Measurements from ENCODE around the gene SLC2A13.
"Not testable (repeated sequence)": the region's sequence is repeated elsewhere in the genome, so short reads cannot be mapped to it uniquely, and the experiment has no call there.

Gene SLC2A13

DNA sequence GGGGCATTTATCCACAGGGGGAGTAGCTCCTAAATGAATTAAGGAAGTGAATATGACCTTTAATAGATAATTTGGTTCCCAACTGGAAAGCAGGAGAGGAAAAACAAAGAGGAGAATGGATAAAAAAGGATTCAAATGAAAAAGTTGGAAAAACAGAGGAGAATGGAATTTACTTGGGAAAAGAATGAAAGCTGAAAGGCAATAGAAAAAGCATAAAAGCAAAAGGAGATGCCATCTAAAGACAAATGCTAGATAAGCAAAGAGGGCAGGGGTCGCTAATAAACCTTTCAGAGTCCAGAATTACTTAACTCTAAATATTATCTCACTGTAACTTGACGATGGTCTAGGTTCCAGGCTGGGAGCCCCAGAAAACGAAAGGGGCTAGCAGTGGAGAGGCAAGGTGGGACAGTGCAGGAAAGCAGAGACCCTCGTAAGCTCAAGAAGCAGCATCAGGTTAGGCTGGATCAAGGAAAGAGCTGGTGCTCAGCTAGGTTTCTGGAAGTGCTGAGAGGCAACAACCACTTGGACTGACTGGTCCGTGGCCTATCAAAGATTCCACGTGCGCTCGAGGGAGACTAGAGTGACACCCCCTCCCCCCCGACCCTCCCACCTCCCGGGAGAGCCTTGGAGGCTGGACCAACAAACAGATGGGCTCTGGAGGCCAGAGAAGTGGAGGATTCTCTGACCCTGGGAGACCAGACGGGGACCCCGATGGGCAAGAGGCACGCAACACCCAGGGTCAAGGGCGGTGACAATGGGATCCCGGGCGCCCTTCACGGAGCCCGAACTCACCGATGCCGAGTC, 1.2 kb downstream of the SLC2A13 start:
- no peak for DNase-seq (ENCODE audit: low spot score)

GRCh38 chr12:40103043-40103442, 2.8 kb downstream of the SLC2A13 start:
- DNase-seq (ENCODE audit: low spot score) = no peak

DNA sequence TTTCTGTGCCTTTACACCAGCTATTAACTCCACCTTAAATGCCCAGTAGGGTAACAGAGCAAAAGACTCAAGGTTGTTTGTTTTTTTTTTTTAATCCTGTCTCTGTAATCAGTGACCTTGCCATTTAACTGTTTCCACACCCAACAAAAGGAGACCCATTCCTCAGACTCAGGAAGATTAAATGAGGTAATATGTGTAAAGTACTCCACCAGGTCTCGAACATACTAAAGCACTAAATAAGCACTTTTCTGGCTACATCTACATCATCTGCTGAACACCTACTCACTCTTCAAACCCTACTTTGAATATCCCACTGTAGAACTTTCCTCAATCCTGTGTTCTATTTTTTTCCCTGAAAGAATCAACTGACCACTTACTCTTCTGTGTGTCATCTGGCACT, 4.1 kb downstream of the SLC2A13 start:
- no peak for DNase-seq (ENCODE audit: low spot score)

DNA sequence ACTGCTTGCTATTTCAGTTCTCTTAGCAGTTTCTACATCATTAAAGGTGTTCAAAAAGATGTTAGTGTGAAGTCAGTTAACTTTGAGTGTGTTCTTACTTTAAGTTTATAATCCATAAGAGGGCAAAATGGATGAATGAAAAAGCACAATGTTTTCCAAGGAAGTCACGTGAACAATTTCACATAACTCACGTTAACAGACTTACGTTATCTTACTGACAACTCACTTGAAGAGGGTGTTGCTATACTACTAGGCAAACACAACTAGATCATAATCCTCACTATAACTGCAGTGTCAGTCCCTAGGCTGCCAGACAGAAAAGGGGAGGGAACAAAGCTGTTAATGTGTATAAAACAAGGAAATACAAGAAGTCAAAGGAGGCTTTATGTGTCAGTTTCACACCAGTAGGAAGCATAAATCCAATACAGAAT, 6.4 kb downstream of the SLC2A13 start:
- DNase-seq (ENCODE audit: low spot score) = no peak

DNA sequence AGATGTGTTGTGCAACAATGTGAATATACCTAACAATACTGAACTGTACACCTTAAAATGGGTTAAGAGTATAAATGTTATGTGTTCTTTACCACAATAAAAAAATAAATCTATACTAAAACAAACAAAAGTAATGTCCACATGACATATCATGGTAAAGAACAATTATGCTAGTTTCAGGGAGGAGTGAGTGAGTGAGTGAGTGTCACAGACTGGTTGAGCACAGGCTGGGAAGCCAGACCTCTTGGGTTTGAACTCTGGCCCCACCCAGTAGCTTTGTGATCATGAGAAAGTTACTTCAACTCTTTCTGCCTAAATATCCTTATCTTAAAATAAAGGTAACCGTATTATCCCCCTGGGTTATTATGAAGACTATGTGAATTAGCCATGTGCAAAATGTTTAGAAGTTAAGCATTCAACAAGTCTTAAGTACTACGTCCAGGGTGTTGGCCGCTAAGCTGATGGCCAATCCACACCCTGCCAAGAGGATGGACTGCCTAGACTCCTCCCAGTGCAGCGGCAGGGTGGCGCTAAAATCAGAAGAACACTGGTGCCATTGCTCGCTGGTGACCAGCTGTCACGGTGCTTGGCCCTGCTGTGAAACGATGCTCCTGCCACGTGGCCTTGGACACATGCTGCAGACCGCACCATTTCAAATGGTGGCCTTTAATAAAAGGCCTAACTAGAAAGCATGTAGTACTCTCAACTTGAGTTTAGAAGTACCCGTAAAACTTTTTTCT, 7.3 kb downstream of the SLC2A13 start:
- no peak for DNase-seq (ENCODE audit: low spot score)

DNA sequence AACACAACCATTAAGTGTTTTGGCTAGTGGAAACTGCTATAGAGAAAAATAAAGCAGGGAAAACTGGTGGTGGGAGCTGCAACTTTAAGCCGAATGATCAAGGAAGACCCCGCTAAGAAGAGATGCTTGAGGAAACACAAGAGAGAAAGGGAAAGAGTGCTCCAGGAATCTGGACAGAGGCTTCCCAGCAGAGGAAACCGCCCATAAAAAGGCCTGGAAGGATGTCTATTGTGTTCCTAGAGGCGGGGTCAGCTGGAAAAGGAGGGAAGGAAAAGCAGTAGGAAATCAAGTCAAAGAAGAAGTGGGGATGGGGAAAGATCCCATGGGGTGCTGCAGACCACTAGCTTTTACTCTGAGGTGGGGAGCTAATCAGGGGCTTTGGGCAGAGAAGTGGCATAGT, 12.4 kb downstream of the SLC2A13 start:
- no peak for DNase-seq (ENCODE audit: low spot score)

DNA sequence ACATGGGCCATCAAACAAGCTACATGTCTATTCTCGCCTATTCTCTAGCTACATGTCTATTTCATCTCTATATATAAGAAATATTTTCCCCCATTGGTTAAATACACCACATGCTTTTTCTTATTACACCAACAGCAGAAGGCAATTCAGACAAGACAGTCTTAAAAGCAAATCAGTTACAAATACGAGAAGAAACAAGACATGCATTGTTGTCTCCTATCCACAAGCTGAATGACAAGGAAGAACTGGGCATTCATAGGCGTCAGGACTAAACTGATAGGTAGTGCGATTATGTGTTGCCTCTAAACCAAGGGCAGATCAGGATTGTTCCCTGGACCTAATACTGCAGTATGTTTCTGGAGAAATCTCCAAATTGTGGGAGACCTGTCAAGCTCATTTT, 19.4 kb downstream of the SLC2A13 start:
- DNase-seq (ENCODE audit: low spot score) = no peak

DNA sequence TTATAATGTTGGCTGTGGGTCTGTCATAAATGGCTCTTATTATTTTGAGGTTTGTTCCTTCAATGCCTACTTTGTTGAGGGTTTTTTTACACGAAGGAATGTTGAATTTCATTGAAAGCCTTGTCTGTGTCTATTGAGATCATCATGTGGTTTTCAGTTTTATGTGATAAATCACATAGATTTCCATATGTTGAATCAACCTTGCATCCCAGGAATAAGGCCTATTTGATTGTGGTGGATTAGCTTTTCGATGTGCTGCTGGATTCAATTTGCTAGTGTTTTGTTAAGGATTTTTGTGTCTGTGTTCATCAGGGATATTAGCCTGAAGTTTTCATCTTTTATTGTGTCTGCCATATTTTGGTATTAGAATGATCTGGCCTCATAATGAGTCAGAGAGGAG, 27.6 kb downstream of the SLC2A13 start:
- no peak for DNase-seq (ENCODE audit: low spot score)

- no peak for DNase-seq (ENCODE audit: low spot score)
These were observed 30.4 kb downstream of the SLC2A13 start for GRCh38 chr12:40075458-40075857.

DNA sequence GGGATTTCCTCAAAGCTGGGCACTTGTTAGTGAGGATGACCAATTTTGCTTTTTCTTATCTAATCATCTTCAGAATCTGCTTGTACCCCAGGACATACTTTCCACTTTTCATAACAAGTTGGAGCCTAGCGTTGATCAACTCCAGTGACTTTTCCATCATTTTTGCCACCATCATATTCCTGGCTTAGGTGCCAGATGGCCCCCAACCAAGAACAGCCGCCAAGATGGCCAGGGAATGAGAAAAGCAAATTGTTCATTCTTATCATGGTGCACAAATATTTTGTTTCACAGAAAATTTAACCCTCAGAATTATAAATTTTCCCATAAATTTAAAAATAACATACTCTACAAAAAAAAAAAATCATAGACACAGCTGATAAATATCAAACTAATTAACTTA, 37.5 kb downstream of the SLC2A13 start:
- DNase-seq (ENCODE audit: low spot score) = no peak

DNA sequence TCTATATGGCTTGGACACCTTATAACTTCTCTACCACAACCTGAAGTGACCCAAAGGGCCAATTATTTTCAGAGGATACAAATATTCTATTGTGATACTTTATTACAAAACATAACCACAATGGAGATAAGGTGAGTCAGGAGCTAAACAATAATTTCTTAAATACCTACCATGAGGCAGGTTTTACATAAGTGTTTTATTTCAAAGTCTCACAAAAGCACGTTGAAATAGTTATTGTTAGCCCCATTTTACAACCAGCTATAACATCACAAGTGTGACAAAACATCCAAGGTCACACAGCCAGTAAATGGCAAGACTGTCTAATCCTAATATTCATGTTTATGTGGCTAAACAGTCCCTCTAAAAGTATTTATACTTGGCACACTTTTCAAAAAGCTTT, 40.2 kb downstream of the SLC2A13 start:
- DNase-seq (ENCODE audit: low spot score) = no peak

DNA sequence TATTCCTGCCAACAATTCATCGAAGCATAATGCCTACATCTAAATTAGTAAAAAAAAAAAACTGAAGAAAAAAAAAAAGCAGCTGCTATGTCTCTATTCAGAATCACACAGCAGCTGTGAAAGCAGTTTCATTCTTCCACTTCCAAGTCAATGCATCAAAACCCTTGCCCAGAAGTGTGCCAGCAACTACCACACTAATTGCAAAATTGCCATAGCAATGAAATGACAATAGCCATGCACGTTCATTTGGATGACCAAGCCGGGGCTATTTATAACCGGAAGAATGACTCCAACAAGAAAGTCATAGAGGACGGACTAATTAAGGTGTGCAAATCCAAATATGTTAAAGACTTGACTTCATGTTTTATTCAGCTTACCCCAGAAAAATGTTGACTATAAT, 42.5 kb downstream of the SLC2A13 start:
- no peak for DNase-seq (ENCODE audit: low spot score)

- DNase-seq (ENCODE audit: low spot score) = no peak
These were observed 47.1 kb downstream of the SLC2A13 start for GRCh38 chr12:40058721-40059190.

- no peak for DNase-seq (ENCODE audit: low spot score)
These were observed 49.5 kb downstream of the SLC2A13 start for GRCh38 chr12:40056373-40056772.

DNA sequence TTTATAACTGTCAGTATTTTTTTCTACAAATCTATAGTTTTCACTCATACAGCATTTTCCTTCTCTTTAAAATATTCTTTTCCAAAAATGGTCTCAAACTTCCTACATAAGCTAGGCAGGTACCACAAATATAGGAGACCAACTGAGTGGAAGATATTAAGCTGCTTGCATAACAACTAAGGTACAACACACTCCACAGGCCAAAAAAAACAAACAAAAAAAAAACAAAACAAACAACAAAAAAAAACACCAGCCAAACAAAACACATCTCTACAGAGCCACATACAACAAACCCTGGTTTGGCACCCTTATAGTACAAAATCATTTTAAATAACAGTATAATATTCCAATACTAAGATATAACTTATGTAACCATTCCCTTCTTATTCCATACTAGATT, 50.1 kb downstream of the SLC2A13 start:
- DNase-seq (ENCODE audit: low spot score) = no peak

- DNase-seq (ENCODE audit: low spot score) = no peak
These were observed 50.7 kb downstream of the SLC2A13 start for GRCh38 chr12:40055228-40055579.

DNA sequence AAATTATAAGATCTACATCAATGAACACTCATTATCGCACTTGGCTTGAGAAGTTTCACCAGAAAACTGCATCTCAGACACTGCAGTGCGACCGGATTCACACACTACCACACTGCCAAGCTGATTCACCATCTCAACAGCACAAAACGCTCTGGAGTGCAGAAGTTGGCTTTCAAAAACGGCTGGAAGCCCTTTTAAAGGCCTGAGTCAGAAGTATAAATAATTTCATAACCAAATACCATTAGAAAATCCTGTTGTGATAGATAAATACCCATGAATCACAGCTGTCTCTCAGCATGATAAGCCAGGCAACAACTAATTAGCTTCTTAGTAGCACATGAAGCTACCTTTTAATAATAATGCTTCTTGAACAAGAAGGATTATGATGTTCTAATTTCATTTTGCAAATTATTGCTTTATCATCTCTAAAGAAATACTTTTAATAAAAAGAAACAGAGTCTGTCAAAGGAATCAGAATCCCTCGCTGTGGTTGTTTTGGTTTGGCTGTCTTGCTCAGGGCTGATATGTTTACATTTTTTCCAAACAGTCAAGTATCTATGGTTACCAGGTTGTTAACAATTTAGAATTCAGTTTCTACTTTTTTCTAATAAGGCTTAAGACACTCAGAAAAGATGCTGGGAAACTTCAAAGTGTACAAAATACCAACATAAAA, 51.2 kb downstream of the SLC2A13 start:
- peak; percentile 53 for DNase-seq (ENCODE audit: low spot score)

DNA sequence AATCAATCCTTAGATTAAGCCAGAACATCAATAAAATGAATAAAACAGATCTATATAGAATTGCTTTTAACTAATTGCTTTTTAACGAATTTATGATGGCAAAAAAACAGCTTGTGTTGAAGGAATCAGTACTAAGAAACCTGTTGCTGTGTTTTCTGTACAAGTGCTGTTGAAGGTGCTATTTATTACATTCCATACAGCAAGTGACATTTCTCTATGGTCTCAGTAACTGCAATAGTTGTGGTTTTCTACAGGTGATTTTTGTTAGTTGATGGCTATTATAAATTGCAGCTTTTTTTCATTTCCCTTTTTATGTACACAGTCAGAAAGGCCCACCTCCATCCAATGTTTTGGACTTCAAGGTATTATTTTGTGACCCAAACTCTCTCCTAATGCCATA, 56.6 kb downstream of the SLC2A13 start:
- no peak for DNase-seq (ENCODE audit: low spot score)

DNA sequence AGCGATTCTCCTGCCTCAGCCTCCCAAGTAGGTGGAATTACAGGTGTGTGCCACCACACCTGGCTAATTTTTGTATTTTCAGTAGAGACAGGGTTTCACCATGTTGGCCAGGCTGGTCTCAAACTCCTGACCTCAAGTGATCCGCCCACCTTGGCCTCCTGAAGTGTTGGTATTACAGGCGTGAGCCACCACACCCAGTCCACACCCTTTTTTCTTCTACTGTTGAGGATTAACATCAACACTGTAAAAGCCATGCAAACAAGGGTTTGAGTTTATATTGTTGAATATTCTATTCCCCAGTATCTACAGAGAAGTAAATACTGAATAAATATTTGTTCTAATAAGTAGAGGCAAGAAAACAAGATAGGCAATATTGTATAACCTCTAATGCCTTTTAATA, 58.9 kb downstream of the SLC2A13 start:
- DNase-seq (ENCODE audit: low spot score) = not testable (repeated sequence)

DNA sequence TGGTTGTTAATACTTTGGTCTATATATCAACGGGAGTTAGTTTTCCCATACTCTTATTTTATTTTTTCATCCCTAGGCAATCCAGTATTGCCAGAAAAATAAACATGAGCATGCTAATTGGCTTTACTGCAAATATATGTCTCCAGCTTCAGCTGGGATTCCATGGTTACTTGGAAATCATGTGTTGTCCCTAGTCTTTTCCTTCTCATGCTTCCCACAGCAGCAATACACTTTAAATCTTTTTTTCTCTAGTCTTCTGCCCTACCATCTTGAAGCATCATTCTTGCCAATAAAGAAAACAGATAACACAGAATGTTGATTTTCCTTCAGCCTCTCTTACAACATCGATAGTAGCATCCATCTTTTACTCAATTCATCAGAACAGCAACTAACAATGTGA, 60.2 kb downstream of the SLC2A13 start:
- no peak for DNase-seq (ENCODE audit: low spot score)

GRCh38 chr12:40044396-40044795, 61.5 kb downstream of the SLC2A13 start:
- no peak for DNase-seq (ENCODE audit: low spot score)

DNA sequence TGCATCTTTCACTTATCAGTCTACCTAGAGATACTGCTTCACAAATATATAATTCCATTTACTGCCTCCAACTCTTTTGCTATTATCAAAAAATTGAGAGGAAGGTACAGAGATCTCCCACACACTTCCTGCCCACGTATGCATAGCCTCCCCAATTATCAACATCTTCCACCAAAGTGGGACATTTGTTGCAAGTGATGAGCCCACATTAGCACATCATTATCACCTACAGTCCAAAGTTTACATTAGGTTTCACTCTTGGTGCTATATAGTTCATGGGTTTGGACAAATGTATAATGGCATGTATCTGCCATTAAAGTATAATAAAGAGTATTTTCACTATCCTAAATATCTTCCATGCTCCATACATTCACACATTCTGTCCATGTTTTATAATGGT, 66.3 kb downstream of the SLC2A13 start:
- DNase-seq (ENCODE audit: low spot score) = no peak

DNA sequence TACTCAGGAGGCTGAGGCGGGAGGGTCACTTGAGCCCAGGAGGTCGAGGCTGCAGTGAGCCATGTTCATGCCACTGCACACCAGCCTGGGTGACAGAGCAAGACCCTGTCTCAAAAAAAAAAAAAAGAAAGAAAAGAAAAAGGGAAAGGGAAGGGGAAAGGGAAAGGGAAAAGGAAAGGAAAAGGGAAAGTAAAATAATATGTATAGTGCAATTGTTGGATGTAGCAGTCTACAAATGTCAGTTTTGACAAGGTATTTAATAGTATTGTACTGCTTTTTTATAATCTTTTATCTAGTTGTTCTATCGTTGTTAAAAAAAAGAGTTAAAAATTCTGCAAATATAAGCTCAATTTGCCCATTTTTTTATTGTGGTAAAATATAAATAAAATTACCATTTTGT, 67.3 kb downstream of the SLC2A13 start:
- no peak for DNase-seq (ENCODE audit: low spot score)
